ENCODE data around the gene COL13A1. TPM values are rescaled to one million over a fixed set of nuclear protein-coding genes. Genes with fewer than 3 reads are reported as not detected.

COL13A1 gene
- total and polyA plus RNA-seq, 8 donors: 2.1 to 68.5 (median 52.4) TPM

GRCh38 chr10:69802424-69803161, 887 bp downstream of the COL13A1 start:
- intact Hi-C loops (cut with DNase I): loop anchor here in 1 of 2 donors (10.0 kb wide), 2 partner anchors 112 to 148 kb away; no protein-coding TSS in a partner anchor
- Histone ChIP-seq H3K4me1 (peaks cover 13 to 18% of the 10 kb centered on the region in 2 donors), H3K36me3 (no peaks in the 10 kb centered on the region), H3K4me3 (peak overlapping the region; percentile 26 to 39), H3K9me3 (no peaks in the 10 kb centered on the region), H3K27me3 (peaks cover 8 to 66% of the 10 kb centered on the region in 2 donors), H3K27ac (peak overlapping the region in 1 of 2 donors; percentile 13)
- no peak for TF ChIP-seq CTCF (IDR thresholded peaks at IDR 0.05)
- peak; percentile 42 for ATAC-seq
- DNase-seq: peak in 2 of 4 donors; percentile 69 to 75

- no peak overlapping the region for H3K4me3 ChIP-seq
- DNase-seq (no peak), ATAC-seq (no peak)
- intact Hi-C loops (cut with DNase I): loop anchor here in 1 of 2 donors (10.0 kb wide), 2 partner anchors 111 to 149 kb away; no protein-coding TSS in a partner anchor
- no peak overlapping the region for H3K27ac ChIP-seq
- peaks cover 13 to 18% of the 10 kb centered on the region in 2 donors for H3K4me1 ChIP-seq
- TF ChIP-seq CTCF (IDR thresholded peaks at IDR 0.05): no peak
- peaks cover 8 to 62% of the 10 kb centered on the region in 2 donors for H3K27me3 ChIP-seq
- no peaks in the 10 kb centered on the region for H3K36me3 ChIP-seq
- H3K9me3 ChIP-seq: no peaks in the 10 kb centered on the region
Observed at GRCh38 chr10:69803809-69804208, 2.1 kb downstream of the COL13A1 start.

GRCh38 chr10:69804775-69805174, 3.1 kb downstream of the COL13A1 start:
- intact Hi-C loops (cut with DNase I): loop anchor here in 1 of 2 donors (10.0 kb wide), 2 partner anchors 110 to 150 kb away; no protein-coding TSS in a partner anchor
- no peak overlapping the region for H3K27ac ChIP-seq
- ATAC-seq (no peak), DNase-seq (no peak)
- H3K9me3 ChIP-seq: no peaks in the 10 kb centered on the region
- TF ChIP-seq CTCF (IDR thresholded peaks at IDR 0.05): no peak
- H3K27me3 ChIP-seq: peaks cover 8 to 59% of the 10 kb centered on the region in 2 donors
- H3K4me1 ChIP-seq: peaks cover 13 to 18% of the 10 kb centered on the region in 2 donors
- H3K4me3 ChIP-seq: no peak overlapping the region
- H3K36me3 ChIP-seq: no peaks in the 10 kb centered on the region

- ATAC-seq: no peak
- peaks cover 7 to 9% of the 10 kb centered on the region in 2 donors for H3K4me1 ChIP-seq
- intact Hi-C loops (cut with DNase I): loop anchor here in 1 of 2 donors (10.0 kb wide), 2 partner anchors 108 to 152 kb away; no protein-coding TSS in a partner anchor
Observed at GRCh38 chr10:69807122-69807521, 5.4 kb downstream of the COL13A1 start.

More at GRCh38 chr10:69807122-69807521, 5.4 kb downstream of the COL13A1 start:
- Histone ChIP-seq H3K27ac (no peak overlapping the region), H3K27me3 (peaks cover 7 to 36% of the 10 kb centered on the region in 2 donors), H3K9me3 (no peaks in the 10 kb centered on the region), H3K4me3 (no peak overlapping the region), H3K36me3 (no peaks in the 10 kb centered on the region)
- TF ChIP-seq CTCF (IDR thresholded peaks at IDR 0.05): no peak
- DNase-seq: no peak

All from left lung (tissue), 10 donors.